CD4-positive, alpha-beta T cell treated with Interleukin-6 for 4 hours (primary cell): ENCODE results near the gene PKN2.

Source experiments
- DNase-seq: peaks from one replicate; pipeline ENCODE4 v3.0.0-alpha.2; 2020; ENCODE audit warnings: mixed read lengths

The PKN2 gene

GRCh38 chr1:88736633-88737248 is 52.7 kb downstream of the PKN2 start:
- DNase-seq: peak; percentile 15

GRCh38 chr1:88737338-88737927 is 53.4 kb downstream of the PKN2 start:
- no peak for DNase-seq

- no peak for DNase-seq
These were observed 56.7 kb downstream of the PKN2 start for GRCh38 chr1:88740784-88741183.

GRCh38 chr1:88741413-88741812 is 57.3 kb downstream of the PKN2 start:
- no peak for DNase-seq

GRCh38 chr1:88742531-88742930 is 58.5 kb downstream of the PKN2 start:
- DNase-seq: no peak

- no peak for DNase-seq
These were observed 60.1 kb downstream of the PKN2 start for GRCh38 chr1:88744142-88744541.

GRCh38 chr1:88746916-88747315 is 62.8 kb downstream of the PKN2 start:
- no peak for DNase-seq

- no peak for DNase-seq
These were observed 67.6 kb downstream of the PKN2 start for GRCh38 chr1:88751714-88752113.

GRCh38 chr1:88753506-88753905 is 69.4 kb downstream of the PKN2 start:
- no peak for DNase-seq

- no peak for DNase-seq
These were observed 79.8 kb downstream of the PKN2 start for GRCh38 chr1:88763649-88764406.

GRCh38 chr1:88768187-88768586 is 84.1 kb downstream of the PKN2 start:
- no peak for DNase-seq

GRCh38 chr1:88768816-88769215 is 84.7 kb downstream of the PKN2 start:
- DNase-seq: peak; percentile 9

GRCh38 chr1:88773540-88774150 is 89.6 kb downstream of the PKN2 start:
- no peak for DNase-seq

- DNase-seq: no peak
These were observed 90.1 kb downstream of the PKN2 start for GRCh38 chr1:88774151-88774556.

- no peak for DNase-seq
These were observed 93.6 kb downstream of the PKN2 start for GRCh38 chr1:88777604-88778149.

- no peak for DNase-seq
These were observed 95.8 kb downstream of the PKN2 start for GRCh38 chr1:88779880-88780279.

GRCh38 chr1:88780485-88780884 is 96.4 kb downstream of the PKN2 start:
- no peak for DNase-seq

- DNase-seq: no peak
These were observed 99.1 kb downstream of the PKN2 start for GRCh38 chr1:88783145-88783544.

- no peak for DNase-seq
These were observed 100.5 kb downstream of the PKN2 start for GRCh38 chr1:88784551-88784950.

GRCh38 chr1:88787023-88787903 is 103.2 kb downstream of the PKN2 start:
- no peak for DNase-seq

- DNase-seq: no peak
These were observed 107.1 kb downstream of the PKN2 start for GRCh38 chr1:88791192-88791591.

- DNase-seq: no peak
These were observed 115.4 kb downstream of the PKN2 start for GRCh38 chr1:88799491-88799890.
